PC-9 (cell line): ENCODE measurements around the gene CHST15. TPM values are rescaled to one million over a fixed set of nuclear protein-coding genes. Genes with fewer than 3 reads are reported as not detected.

Experiments used
- BruUV-seq: library from RNA; stranded (reverse); fragments of 400-500 nt; replicated peaks from 2 replicates; lab custom pipeline; 2021; lab: Mats Ljungman, UMichigan
- CTCF ChIA-PET: fragments of 300-600 bp; sonication (Branson Sonifier 250); formaldehyde crosslinking; loops from one replicate; lab custom pipeline; 2022; ENCODE audit warnings: antibody characterized with exemption; lab: Charles Lee
- POLR2A ChIA-PET: fragments of 300-600 bp; sonication (Branson Sonifier 250); formaldehyde crosslinking; loops from one replicate; lab custom pipeline; 2022; ENCODE audit warnings: antibody characterized with exemption; ENCODE audit not compliant: unreplicated experiment; lab: Charles Lee
- DNase-seq, 2 experiments: peaks; one replicate each; pipeline versions ENCODE4 v3.0.0 to v3.0.0-alpha.2; 2015 to 2022; ENCODE audit warnings: mixed read lengths in 1 of 2
- H2AFZ ChIP-seq: fragments of 200-600 bp; sonication (generic); 2 replicates; pipeline ENCODE4 v1.8.1; 2017; ENCODE audit warnings: antibody characterized with exemption
- H3F3A ChIP-seq: fragments of 200-600 bp; sonication (generic); 2 replicates; pipeline ENCODE4 v1.8.1; 2017; ENCODE audit warnings: antibody characterized with exemption, mild to moderate bottlenecking, low read depth; ENCODE audit not compliant: insufficient read depth
- H3K27ac ChIP-seq: fragments of 200-600 bp; sonication (generic); 2 replicates; pipeline ENCODE4 v1.6.1; 2016; ENCODE audit warnings: mixed run types
- H3K27me3 ChIP-seq: fragments of 200-600 bp; sonication (generic); 2 replicates; pipeline ENCODE4 v1.6.1; 2016; ENCODE audit warnings: low read depth, mixed run types; ENCODE audit not compliant: insufficient read depth
- H3K36me3 ChIP-seq: fragments of 200-600 bp; sonication (generic); 2 replicates; pipeline ENCODE4 v1.6.1; 2016; ENCODE audit warnings: low read depth, mixed run types
- H3K4me1 ChIP-seq: fragments of 200-600 bp; sonication (generic); replicated peaks from 2 replicates; pipeline ENCODE4 v1.6.1; 2016; ENCODE audit warnings: mixed run types; ENCODE audit not compliant: insufficient read depth
- H3K4me2 ChIP-seq: fragments of 200-600 bp; sonication (generic); 2 replicates; pipeline ENCODE4 v1.6.1; 2017; ENCODE audit warnings: mixed run types
- H3K4me3 ChIP-seq: fragments of 200-600 bp; sonication (generic); 2 replicates; pipeline ENCODE4 v1.6.1; 2016; ENCODE audit warnings: mixed run types
- H3K79me2 ChIP-seq: fragments of 200-600 bp; sonication (generic); 2 replicates; pipeline ENCODE4 v1.6.1; 2017; ENCODE audit warnings: low read depth, mixed run types
- H3K9me2 ChIP-seq: fragments of 200-600 bp; sonication (generic); 2 replicates; pipeline ENCODE4 v1.8.1; 2017; ENCODE audit warnings: mild to moderate bottlenecking; ENCODE audit not compliant: insufficient read depth
- H3K9me3 ChIP-seq: fragments of 200-600 bp; sonication (generic); 2 replicates; pipeline ENCODE4 v1.8.1; 2016; ENCODE audit warnings: low read depth; ENCODE audit not compliant: insufficient read depth
- H4K20me1 ChIP-seq: fragments of 200-600 bp; sonication (generic); 2 replicates; pipeline ENCODE4 v1.8.1; 2017; ENCODE audit not compliant: insufficient read depth
- CTCF ChIP-seq: fragments of 200-600 bp; sonication (generic); conservative IDR thresholded peaks from 2 replicates; pipeline ENCODE4 v1.6.1; 2017; ENCODE audit warnings: mixed run types, antibody characterized with exemption, mild to moderate bottlenecking, moderate library complexity
- EZH2 ChIP-seq: fragments of 200-600 bp; sonication (generic); IDR thresholded peaks from 2 replicates; pipeline ENCODE4 v1.8.0; 2017; ENCODE audit warnings: antibody characterized with exemption, low read depth
- intact Hi-C: fragments of 100-400 bp; cut with micrococcal nuclease; formaldehyde crosslinking; loops from one replicate; pipeline ENCODE4 v1.10.0; 2022; ENCODE audit not compliant: unreplicated experiment
- total RNA-seq: library from RNA; stranded (reverse); gene quantifications from 2 replicates; pipeline ENCODE4 v1.2.3, GENCODE V29; 2021

The CHST15 gene
- total RNA-seq, 1 experiment from 2014 or later: 24.6 TPM

- H3K4me2 ChIP-seq: no peak overlapping the region
- H3K9me2 ChIP-seq: no peaks in the 10 kb centered on the region
- H4K20me1 ChIP-seq: peaks cover 34% of the 10 kb centered on the region
- CTCF ChIA-PET: no interaction called here
- H3K9me3 ChIP-seq: no peaks in the 10 kb centered on the region
- POLR2A ChIA-PET: no interaction called here
- H3K36me3 ChIP-seq: no peaks in the 10 kb centered on the region
- no peak overlapping the region for H3K27ac ChIP-seq
- DNase-seq: no peak
- H3K4me1 ChIP-seq: no peaks in the 10 kb centered on the region
- H3K27me3 ChIP-seq: no peaks in the 10 kb centered on the region
- H3F3A ChIP-seq: no peaks in the 10 kb centered on the region
- no peak for TF ChIP-seq EZH2
- no peak for TF ChIP-seq CTCF
- no peak overlapping the region for H3K4me3 ChIP-seq
- peaks cover 16% of the 10 kb centered on the region for H3K79me2 ChIP-seq
- intact Hi-C loops: no loop called here
- no peak overlapping the region for H2AFZ ChIP-seq
- BruUV-seq: no TSS peak
Measured at GRCh38 chr10:124071141-124071540, 22.3 kb downstream of the CHST15 start.

- H3K27me3 ChIP-seq: no peaks in the 10 kb centered on the region
- peaks cover 30% of the 10 kb centered on the region for H4K20me1 ChIP-seq
- H3K4me2 ChIP-seq: no peak overlapping the region
- H3K4me1 ChIP-seq: no peaks in the 10 kb centered on the region
- no peak for DNase-seq
- no TSS peak for BruUV-seq
- no peak overlapping the region for H2AFZ ChIP-seq
- H3F3A ChIP-seq: no peaks in the 10 kb centered on the region
- intact Hi-C loops: no loop called here
- H3K4me3 ChIP-seq: no peak overlapping the region
- ChIA-PET POLR2A (no interaction called here), CTCF (no interaction called here)
- H3K9me2 ChIP-seq: no peaks in the 10 kb centered on the region
- no peaks in the 10 kb centered on the region for H3K36me3 ChIP-seq
- peaks cover 16% of the 10 kb centered on the region for H3K79me2 ChIP-seq
- no peaks in the 10 kb centered on the region for H3K9me3 ChIP-seq
- no peak overlapping the region for H3K27ac ChIP-seq
- TF ChIP-seq CTCF: no peak
- no peak for TF ChIP-seq EZH2
Measured at GRCh38 chr10:124070666-124071065, 22.7 kb downstream of the CHST15 start.

GRCh38 chr10:124069341-124070264 lies 23.8 kb downstream of the CHST15 start:
- intact Hi-C loops: no loop called here
- no peaks in the 10 kb centered on the region for H3K27me3 ChIP-seq
- no peak overlapping the region for H3K4me3 ChIP-seq
- no peaks in the 10 kb centered on the region for H3K9me2 ChIP-seq
- H3K27ac ChIP-seq: no peak overlapping the region
- DNase-seq: no peak
- H3K9me3 ChIP-seq: no peaks in the 10 kb centered on the region
- H3K36me3 ChIP-seq: no peaks in the 10 kb centered on the region
- no peak overlapping the region for H2AFZ ChIP-seq
- H4K20me1 ChIP-seq: peaks cover 30% of the 10 kb centered on the region
- no TSS peak for BruUV-seq
- POLR2A ChIA-PET: no interaction called here
- no peak overlapping the region for H3K4me2 ChIP-seq
- H3K4me1 ChIP-seq: no peaks in the 10 kb centered on the region
- TF ChIP-seq EZH2: no peak
- H3F3A ChIP-seq: no peaks in the 10 kb centered on the region
- peaks cover 16% of the 10 kb centered on the region for H3K79me2 ChIP-seq
- CTCF ChIA-PET: no interaction called here
